Neural cell (in vitro differentiated cells): ENCODE results near the gene REEP6. TPM values are rescaled to one million over a fixed set of nuclear protein-coding genes. Genes with fewer than 3 reads are reported as not detected.

ENCODE experiments used
- polyA plus RNA-seq: library from polyadenylated mRNA; depleted of rRNA; stranded (reverse); fragments of >200 nt; gene quantifications from 2 replicates; pipeline ENCODE4 v1.2.3, GENCODE V29; 2014

The REEP6 gene
- polyA plus RNA-seq, 1 donor from 2014 or later: 10.7 TPM

Other genes starting within 250 kb of the REEP6 start
- 22.8 and 47.8 TPM in 2 replicates for gene ATP5F1D, start 249.4 kb upstream of the REEP6 start, polyA plus RNA-seq
- 24.8 and 28.3 TPM in 2 replicates for gene MIDN, start 242.6 kb upstream of the REEP6 start, polyA plus RNA-seq
- gene CIRBP, start 221.8 kb upstream of the REEP6 start, polyA plus RNA-seq: 1,663 and 1,665 TPM in 2 replicates
- gene FAM174C, start 215.7 kb upstream of the REEP6 start, polyA plus RNA-seq: 21.7 and 28.4 TPM in 2 replicates
- gene EFNA2, start 205.3 kb upstream of the REEP6 start, polyA plus RNA-seq: 9.8 and 10.3 TPM in 2 replicates
- gene NDUFS7, start 107.3 kb upstream of the REEP6 start, polyA plus RNA-seq: 192 and 196 TPM in 2 replicates
- gene GAMT, start 89.6 kb upstream of the REEP6 start, polyA plus RNA-seq: 32.5 and 54.1 TPM in 2 replicates
- gene DAZAP1, start 83.6 kb upstream of the REEP6 start, polyA plus RNA-seq: 60.5 and 95.2 TPM in 2 replicates
- 452 and 591 TPM in 2 replicates for gene RPS15, start 52.8 kb upstream of the REEP6 start, polyA plus RNA-seq
- gene APC2, start 41.1 kb upstream of the REEP6 start, polyA plus RNA-seq: 50.5 and 79.7 TPM in 2 replicates
- gene C19orf25, start 12.0 kb upstream of the REEP6 start, polyA plus RNA-seq: 80.2 and 108 TPM in 2 replicates
- gene PCSK4, start 831 bp upstream of the REEP6 start, polyA plus RNA-seq: 11.8 and 24.1 TPM in 2 replicates
- not detected in 2 replicates for gene ADAMTSL5, start 21.8 kb downstream of the REEP6 start, polyA plus RNA-seq
- gene PLK5, start 32.9 kb downstream of the REEP6 start, polyA plus RNA-seq: 3.6 and 7.1 TPM in 2 replicates
- gene MEX3D, start 77.1 kb downstream of the REEP6 start, polyA plus RNA-seq: 18.4 and 20.8 TPM in 2 replicates
- gene MBD3, start 101.7 kb downstream of the REEP6 start, polyA plus RNA-seq: 80.1 and 102 TPM in 2 replicates
- 204 and 237 TPM in 2 replicates for gene UQCR11, start 114.3 kb downstream of the REEP6 start, polyA plus RNA-seq
- 31.7 and 44.9 TPM in 2 replicates for gene TCF3, start 161.4 kb downstream of the REEP6 start, polyA plus RNA-seq